ENCODE data around the gene PNISR. TPM values are rescaled to one million over a fixed set of nuclear protein-coding genes. Genes with fewer than 3 reads are reported as not detected.

PNISR gene
- total RNA-seq, 4 donors from 2014 or later = 52.9 to 335 (median 80.9) TPM

GRCh38 chr6:99427988-99428387 is 2.9 kb upstream of the PNISR start:
- TF ChIP-seq CTCF (IDR thresholded peaks at IDR 0.05) (no peak), POLR2AphosphoS5 (IDR thresholded peaks at IDR 0.05) (no peak), EP300 (IDR thresholded peaks at IDR 0.05) (no peak), POLR2A (IDR thresholded peaks at IDR 0.05) (no peak)
- H3K36me3 ChIP-seq = peaks cover 3% of the 10 kb centered on the region
- no peak for DNase-seq (ENCODE audit: low spot score in 2 of 2)
- H3K27ac ChIP-seq = no peak overlapping the region
- no peak overlapping the region for H3K4me3 ChIP-seq
- 92% methylated on average over 5 of the region's 5 CpGs for WGBS
- H3K9me3 ChIP-seq = no peaks in the 10 kb centered on the region
- no peaks in the 10 kb centered on the region for H3K27me3 ChIP-seq
- peaks cover 38% of the 10 kb centered on the region for H3K4me1 ChIP-seq

GRCh38 chr6:99426451-99426757 is 1.3 kb upstream of the PNISR start:
- no peak for DNase-seq (ENCODE audit: low spot score in 2 of 2)
- H3K27ac ChIP-seq = peak overlapping the region; percentile 100
- H3K4me3 ChIP-seq = peak overlapping the region; percentile 85
- peaks cover 6% of the 10 kb centered on the region for H3K36me3 ChIP-seq
- H3K9me3 ChIP-seq = no peaks in the 10 kb centered on the region
- H3K4me1 ChIP-seq = peaks cover 53% of the 10 kb centered on the region
- TF ChIP-seq CTCF (IDR thresholded peaks at IDR 0.05) (no peak), POLR2A (IDR thresholded peaks at IDR 0.05) (no peak), POLR2AphosphoS5 (IDR thresholded peaks at IDR 0.05) (no peak), EP300 (IDR thresholded peaks at IDR 0.05) (no peak)
- no peaks in the 10 kb centered on the region for H3K27me3 ChIP-seq
- 27% methylated on average over 4 of the region's 4 CpGs for WGBS

- Histone ChIP-seq H3K27ac (peak overlapping the region; percentile 100), H3K36me3 (peaks cover 3% of the 10 kb centered on the region), H3K9me3 (no peaks in the 10 kb centered on the region), H3K27me3 (no peaks in the 10 kb centered on the region), H3K4me3 (peak overlapping the region; percentile 85), H3K4me1 (peaks cover 54% of the 10 kb centered on the region)
- WGBS = under 1% methylated on average over 26 of the region's 29 CpGs
- DNase-seq (ENCODE audit: low spot score in 2 of 2) = peak; percentile 84 to 92
- no peak for TF ChIP-seq POLR2A (IDR thresholded peaks at IDR 0.05)
- TF ChIP-seq POLR2AphosphoS5 (IDR thresholded peaks at IDR 0.05) = peak in 1 of 3 donors; percentile 74
- no peak for TF ChIP-seq EP300 (IDR thresholded peaks at IDR 0.05)
- TF ChIP-seq CTCF (IDR thresholded peaks at IDR 0.05) = no peak
Observed at GRCh38 chr6:99425647-99426450, 741 bp upstream of the PNISR start.

- H3K27ac ChIP-seq = peak overlapping the region; percentile 100
- TF ChIP-seq POLR2AphosphoS5 (IDR thresholded peaks at IDR 0.05) (no peak), POLR2A (IDR thresholded peaks at IDR 0.05) (no peak), CTCF (IDR thresholded peaks at IDR 0.05) (no peak)
- H3K4me3 ChIP-seq = peak overlapping the region; percentile 85
- WGBS = 63% methylated on average over 5 of the region's 5 CpGs
- peaks cover 57% of the 10 kb centered on the region for H3K4me1 ChIP-seq
- DNase-seq (ENCODE audit: low spot score in 2 of 2) = no peak
- H3K9me3 ChIP-seq = no peaks in the 10 kb centered on the region
- H3K27me3 ChIP-seq = no peaks in the 10 kb centered on the region
- peaks cover 3% of the 10 kb centered on the region for H3K36me3 ChIP-seq
Observed at GRCh38 chr6:99424022-99424421, 1.1 kb downstream of the PNISR start.

GRCh38 chr6:99422912-99423311 is 2.2 kb downstream of the PNISR start:
- H3K4me1 ChIP-seq = peaks cover 54% of the 10 kb centered on the region
- H3K27ac ChIP-seq = no peak overlapping the region
- TF ChIP-seq CTCF (IDR thresholded peaks at IDR 0.05) (no peak), EP300 (IDR thresholded peaks at IDR 0.05) (no peak), POLR2AphosphoS5 (IDR thresholded peaks at IDR 0.05) (no peak), POLR2A (IDR thresholded peaks at IDR 0.05) (no peak)
- no peak for DNase-seq (ENCODE audit: low spot score in 2 of 2)
- no peaks in the 10 kb centered on the region for H3K27me3 ChIP-seq
- peaks cover 3% of the 10 kb centered on the region for H3K36me3 ChIP-seq
- 83% methylated on average over 6 of the region's 6 CpGs for WGBS
- H3K4me3 ChIP-seq = peak overlapping the region; percentile 85
- H3K9me3 ChIP-seq = no peaks in the 10 kb centered on the region
